Measurements from ENCODE around the gene CYB561A3. TPM values are rescaled to one million over a fixed set of nuclear protein-coding genes. Genes with fewer than 3 reads are reported as not detected.

Gene CYB561A3
- total RNA-seq, 6 donors from 2014 or later: 30.3 to 113 (median 50.4) TPM

GRCh38 chr11:61345954-61346843 lies 15.5 kb downstream of the CYB561A3 start:
- H3K4me3 ChIP-seq: no peak overlapping the region
- 83% methylated on average over 7 to 14 of the region's 14 CpGs for WGBS, 2 donors
- peak overlapping the region in 2 of 4 donors; percentile 49 to 60 for H3K27ac ChIP-seq
- ATAC-seq (ENCODE audit: low FRiP score in 2 of 2) (no peak), DNase-seq (no peak)
- no peak for TF ChIP-seq POLR2AphosphoS5 (IDR thresholded peaks at IDR 0.05)
- no peak for TF ChIP-seq CTCF (IDR thresholded peaks at IDR 0.05)
- TF ChIP-seq POLR2A (IDR thresholded peaks at IDR 0.05): no peak
- TF ChIP-seq EP300 (IDR thresholded peaks at IDR 0.05): no peak
- H3K36me3 ChIP-seq: peaks cover 0 to 64% (median 44%) of the 10 kb centered on the region in 4 donors
- H3K4me1 ChIP-seq: no peaks in the 10 kb centered on the region
- H3K27me3 ChIP-seq: no peaks in the 10 kb centered on the region
- H3K9me3 ChIP-seq: no peaks in the 10 kb centered on the region

- no peak overlapping the region for H3K4me3 ChIP-seq
- no peak for TF ChIP-seq POLR2AphosphoS5 (IDR thresholded peaks at IDR 0.05)
- TF ChIP-seq EP300 (IDR thresholded peaks at IDR 0.05): no peak
- TF ChIP-seq POLR2A (IDR thresholded peaks at IDR 0.05): no peak
- no peak for TF ChIP-seq CTCF (IDR thresholded peaks at IDR 0.05)
- DNase-seq (no peak), ATAC-seq (ENCODE audit: low FRiP score in 2 of 2) (peak in 1 of 2 donors; percentile 18)
- no peaks in the 10 kb centered on the region for H3K9me3 ChIP-seq
- no peaks in the 10 kb centered on the region for H3K4me1 ChIP-seq
- no peaks in the 10 kb centered on the region for H3K27me3 ChIP-seq
- 76% methylated on average over 3 of the region's 4 CpGs; no CpG with 5 or more reads in 1 of the 2 donors for WGBS, 2 donors
- peak overlapping the region in 3 of 4 donors; percentile 17 to 60 (median 49) for H3K27ac ChIP-seq
- peaks cover 0 to 55% (median 36%) of the 10 kb centered on the region in 4 donors for H3K36me3 ChIP-seq
Measured at GRCh38 chr11:61345170-61345610, 16.5 kb downstream of the CYB561A3 start.

GRCh38 chr11:61343792-61344745 lies 17.6 kb downstream of the CYB561A3 start:
- ATAC-seq (ENCODE audit: low FRiP score in 2 of 2) (no peak), DNase-seq (peak in 1 of 2 donors; percentile 53)
- H3K27me3 ChIP-seq: no peaks in the 10 kb centered on the region
- 95 to 96% methylated on average over 23 to 29 of the region's 29 CpGs for WGBS, 2 donors
- H3K27ac ChIP-seq: peak overlapping the region in 2 of 4 donors; percentile 17 to 49
- H3K36me3 ChIP-seq: peaks cover 0 to 48% (median 29%) of the 10 kb centered on the region in 4 donors
- H3K4me3 ChIP-seq: no peak overlapping the region
- H3K4me1 ChIP-seq: no peaks in the 10 kb centered on the region
- H3K9me3 ChIP-seq: no peaks in the 10 kb centered on the region
- TF ChIP-seq EP300 (IDR thresholded peaks at IDR 0.05): no peak
- TF ChIP-seq POLR2A (IDR thresholded peaks at IDR 0.05): no peak
- no peak for TF ChIP-seq POLR2AphosphoS5 (IDR thresholded peaks at IDR 0.05)
- no peak for TF ChIP-seq CTCF (IDR thresholded peaks at IDR 0.05)

GRCh38 chr11:61342207-61342803 lies 19.4 kb downstream of the CYB561A3 start:
- Histone ChIP-seq H3K4me1 (no peaks in the 10 kb centered on the region), H3K27ac (no peak overlapping the region), H3K9me3 (no peaks in the 10 kb centered on the region), H3K27me3 (no peaks in the 10 kb centered on the region), H3K36me3 (peaks cover 0 to 35% (median 22%) of the 10 kb centered on the region in 4 donors), H3K4me3 (no peak overlapping the region)
- peak in 1 of 2 donors; percentile 44 for DNase-seq
- 74 to 93% methylated on average over 16 to 20 of the region's 20 CpGs for WGBS, 2 donors
- TF ChIP-seq POLR2AphosphoS5 (IDR thresholded peaks at IDR 0.05) (peak in 1 of 2 donors; percentile 26), POLR2A (IDR thresholded peaks at IDR 0.05) (no peak)
- no peak for ATAC-seq (ENCODE audit: low FRiP score in 2 of 2)

Measured in upper lobe of left lung (tissue), 6 donors.